Activated CD4-positive, alpha-beta T cell treated with anti-CD3 and anti-CD28 coated beads, Interleukin-2, amount 50 U/mL, for 48 hours (primary cell): ENCODE data around the gene MARCHF3.
"Not testable (repeated sequence)": the region's sequence is repeated elsewhere in the genome, so short reads cannot be mapped to it uniquely, and the experiment has no call there.

Experiments used
- DNase-seq, 2 experiments: peaks; one replicate each; pipeline ENCODE4 v3.0.0-alpha.2; 2020

The MARCHF3 gene

DNA sequence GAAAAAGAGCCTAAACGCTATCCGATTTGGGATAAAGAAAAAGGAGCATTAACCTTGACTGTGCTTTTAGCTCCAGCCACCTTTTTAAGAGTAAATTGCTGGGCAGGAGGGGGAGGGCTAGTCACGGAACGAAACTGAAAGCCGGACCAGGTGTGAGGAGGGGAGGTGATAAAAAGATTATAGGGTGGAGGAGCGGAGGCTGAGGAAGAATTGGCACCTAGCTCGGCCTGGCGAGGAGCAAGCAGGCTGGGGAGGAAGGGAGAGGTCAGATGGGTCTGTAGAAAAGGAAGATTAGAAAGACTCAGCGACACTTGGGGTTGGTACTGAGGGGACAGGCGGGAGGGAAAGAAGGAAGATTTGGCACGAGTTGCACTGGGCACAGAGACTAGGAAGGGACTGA is 187.0 kb downstream of the MARCHF3 start:
- not testable (repeated sequence) for DNase-seq

DNA sequence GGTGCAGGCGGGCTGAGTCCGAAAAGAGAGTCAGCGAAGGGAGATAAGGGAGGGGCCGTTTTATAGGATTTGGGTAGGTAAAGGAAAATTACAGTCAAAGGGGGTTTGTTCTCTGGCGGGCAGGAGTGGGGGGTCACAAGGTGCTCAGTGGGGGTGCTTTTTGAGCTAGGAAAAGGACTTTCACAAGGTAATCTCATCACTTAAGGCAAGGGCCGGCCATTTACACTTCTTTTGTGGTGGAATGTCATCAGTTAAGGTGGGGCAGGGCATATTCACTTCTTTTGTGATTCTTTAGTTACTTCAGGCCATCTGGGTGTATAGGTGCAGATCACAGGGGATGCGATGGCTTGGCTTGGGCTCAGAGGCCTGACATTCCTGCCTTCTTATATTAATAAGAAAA is 191.0 kb downstream of the MARCHF3 start:
- not testable (repeated sequence) for DNase-seq

DNA sequence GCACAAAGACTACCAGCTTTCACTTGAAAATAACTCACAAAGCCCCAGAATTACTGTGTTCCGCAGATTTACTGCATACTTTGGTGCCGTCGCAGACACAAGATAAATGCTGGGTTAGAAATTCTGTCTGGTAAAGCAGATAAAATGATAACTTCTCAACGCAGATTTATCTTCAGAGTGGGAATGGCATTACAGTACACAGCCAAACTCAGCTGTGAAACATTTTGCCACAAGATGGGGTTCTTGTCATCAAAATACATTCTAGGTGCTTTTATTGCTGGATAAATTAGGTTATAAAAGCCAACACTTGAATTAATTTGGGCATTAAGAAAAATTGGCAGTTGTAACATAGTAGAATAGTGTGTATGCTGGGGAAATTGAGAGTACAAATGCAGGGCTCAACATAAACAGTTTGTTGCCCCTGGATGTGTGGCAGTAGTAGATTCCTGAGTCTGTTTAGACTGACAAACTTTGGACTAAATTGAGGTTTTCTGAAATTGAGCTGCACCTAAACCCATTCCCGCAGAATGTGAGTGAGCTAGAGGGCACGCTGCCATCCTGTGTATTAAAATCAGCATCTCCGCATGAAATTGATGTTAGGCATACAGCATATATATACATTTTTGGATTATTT is 192.3 kb downstream of the MARCHF3 start:
- DNase-seq, result no peak

DNA sequence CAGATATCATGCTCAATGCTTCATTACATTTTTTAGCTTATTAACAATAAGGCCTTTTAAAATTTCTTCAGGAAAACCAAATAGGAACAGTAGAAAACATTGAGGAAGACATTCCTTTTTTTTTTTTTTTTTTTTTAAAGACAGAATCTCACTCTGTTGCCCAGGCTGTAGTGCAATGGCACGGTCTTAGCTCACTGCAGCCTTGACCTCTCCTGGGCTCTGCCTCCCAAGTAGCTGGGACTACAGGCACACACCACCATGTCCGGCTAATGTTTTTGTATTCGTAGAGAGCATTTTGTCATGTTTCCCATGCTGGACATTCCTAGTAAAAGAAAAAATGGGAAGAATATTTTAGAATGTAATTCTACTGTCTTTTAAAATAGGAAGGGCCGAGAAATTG is 193.1 kb downstream of the MARCHF3 start:
- DNase-seq, result no peak

DNA sequence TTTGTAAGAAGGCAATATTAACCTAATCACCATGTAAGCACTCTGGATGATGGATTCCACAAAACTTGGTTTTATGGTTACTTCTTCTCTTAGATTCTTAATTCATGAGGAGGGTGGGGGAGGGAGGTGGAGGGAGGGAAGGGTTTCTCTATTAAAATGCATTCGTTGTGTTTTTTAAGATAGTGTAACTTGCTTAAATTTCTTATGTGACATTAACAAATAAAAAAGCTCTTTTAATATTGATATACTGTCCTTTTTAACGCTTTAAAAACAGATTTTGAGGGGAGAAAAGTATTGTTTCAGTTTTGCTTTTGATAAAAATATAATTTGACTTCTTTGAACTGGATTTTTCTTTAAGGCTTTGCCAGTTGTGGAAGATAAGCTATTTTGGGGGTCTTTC is 193.6 kb downstream of the MARCHF3 start:
- DNase-seq, result no peak

DNA sequence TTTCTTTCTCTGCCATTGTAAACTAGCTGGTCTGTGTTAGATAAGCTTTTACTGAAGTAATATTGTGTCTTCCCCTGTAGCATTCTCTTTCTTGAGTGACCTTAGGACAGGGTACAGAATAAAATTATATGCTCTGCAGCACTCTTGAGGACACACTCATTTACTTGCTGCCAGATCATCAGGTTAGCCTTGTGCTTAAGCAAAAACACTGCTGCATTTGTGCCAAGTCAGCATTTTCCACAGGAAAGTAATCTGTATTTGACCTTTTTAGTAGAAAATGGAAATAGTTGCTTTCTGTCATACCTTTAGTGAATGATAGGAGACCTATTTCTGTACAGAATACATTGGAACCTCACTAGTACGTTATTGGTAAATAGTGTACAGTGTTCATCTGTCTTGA is 199.2 kb downstream of the MARCHF3 start:
- DNase-seq, result no peak

DNA sequence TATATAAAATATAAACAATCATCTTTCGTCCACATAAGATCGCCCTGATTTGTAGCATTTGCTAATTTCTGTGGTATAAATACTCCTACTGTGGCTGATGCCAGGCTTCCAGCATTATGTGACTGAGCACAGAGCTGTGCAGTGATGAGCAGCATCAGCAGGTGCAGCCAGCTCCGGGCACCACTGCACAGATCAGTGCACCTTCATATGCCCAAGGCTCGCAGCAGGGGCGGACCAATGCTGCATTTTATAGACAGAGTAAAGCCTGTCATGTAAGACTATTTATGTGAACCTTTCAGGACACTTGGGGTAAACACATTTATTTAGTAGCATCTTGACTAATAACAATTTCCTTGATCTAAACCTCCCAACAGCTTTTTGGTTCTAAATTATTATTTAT is 200.3 kb downstream of the MARCHF3 start:
- DNase-seq, result no peak

DNA sequence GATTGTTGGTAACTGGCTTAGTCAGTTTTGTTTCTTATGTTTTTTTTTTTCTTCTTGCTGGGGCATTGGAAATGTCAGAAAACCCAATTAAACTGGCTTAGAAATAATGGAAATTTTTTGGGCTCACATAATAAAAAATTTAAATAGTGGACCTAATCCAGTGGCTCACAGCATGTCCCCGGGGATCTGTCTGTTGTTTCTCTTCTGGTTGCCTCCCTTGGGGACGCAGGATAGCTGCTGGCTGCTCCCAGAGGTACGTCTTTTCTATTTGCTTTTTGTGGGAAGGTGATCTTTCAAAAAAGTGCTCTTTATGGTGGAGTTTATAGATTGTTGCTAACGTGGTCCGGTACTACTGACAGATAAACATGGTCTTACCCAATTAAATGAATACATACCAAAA is 201.3 kb downstream of the MARCHF3 start:
- no peak for DNase-seq

DNA sequence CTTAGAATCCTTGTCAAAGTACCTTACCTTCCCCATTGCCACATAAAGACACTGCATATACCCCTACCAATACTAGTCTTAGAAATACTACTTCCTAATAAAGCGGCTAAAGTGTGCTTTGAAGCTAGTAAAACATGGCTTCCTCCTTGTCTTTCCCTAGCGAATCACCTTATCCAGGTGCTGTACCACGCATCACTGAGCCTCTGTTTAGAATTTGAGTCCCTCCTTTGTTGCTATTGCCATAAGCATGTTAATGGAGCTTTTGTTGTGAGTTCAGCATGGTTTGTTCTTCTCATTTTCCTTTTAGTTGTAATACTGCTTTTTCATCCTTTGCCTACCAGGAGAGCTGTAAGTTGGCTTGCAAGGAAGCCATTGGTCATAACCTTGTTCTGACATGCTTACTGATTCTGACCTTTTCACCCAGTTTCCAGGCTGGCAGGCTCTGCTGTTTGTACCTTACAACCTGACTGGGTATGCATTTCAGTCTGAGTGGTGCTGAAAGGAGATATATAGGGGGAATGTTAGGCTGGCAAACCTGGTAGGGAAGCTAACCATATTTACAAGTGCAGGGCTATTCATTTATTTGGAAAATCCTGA is 203.6 kb downstream of the MARCHF3 start:
- DNase-seq, result no peak

DNA sequence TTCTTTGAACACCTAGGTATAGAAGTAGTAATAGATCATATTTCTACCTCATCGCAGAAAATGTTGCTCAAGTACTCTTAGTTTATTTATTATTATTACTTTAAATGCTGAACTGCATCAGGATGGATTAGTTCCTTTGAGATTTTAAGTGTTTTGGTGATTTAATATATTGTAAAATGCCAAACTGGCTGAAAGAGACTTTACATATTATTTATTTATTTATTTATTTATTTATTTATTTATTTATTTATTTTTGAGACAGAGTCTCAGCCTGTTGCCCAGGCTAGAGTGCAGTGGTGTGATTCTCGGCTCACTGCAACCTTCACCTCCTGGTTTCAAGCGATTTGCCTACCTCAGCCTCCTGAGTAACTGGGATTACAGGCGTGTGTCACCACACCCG is 211.1 kb downstream of the MARCHF3 start:
- DNase-seq, result no peak

DNA sequence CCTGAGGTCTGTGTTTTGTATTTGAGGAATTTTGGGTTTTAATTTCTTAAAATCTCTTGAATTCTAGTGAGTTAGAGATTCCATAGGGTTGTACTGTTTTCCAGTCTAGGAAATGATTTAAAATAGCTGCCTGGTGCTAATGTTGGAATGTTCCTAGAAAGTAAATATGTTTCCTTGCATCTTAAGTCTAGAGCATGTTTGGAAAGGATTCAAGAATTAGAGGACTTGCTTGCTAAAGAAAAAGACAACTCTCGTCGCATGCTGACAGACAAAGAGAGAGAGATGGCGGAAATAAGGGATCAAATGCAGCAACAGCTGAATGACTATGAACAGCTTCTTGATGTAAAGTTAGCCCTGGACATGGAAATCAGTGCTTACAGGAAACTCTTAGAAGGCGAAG is 211.6 kb downstream of the MARCHF3 start:
- DNase-seq, result no peak
